GM10266 (cell line): ENCODE measurements around the gene SP100.
"Not testable (repeated sequence)": the region's sequence is repeated elsewhere in the genome, so short reads cannot be mapped to it uniquely, and the experiment has no call there.

Experiments used
- DNase-seq: peaks from one replicate; pipeline ENCODE4 v3.0.0; 2012; ENCODE audit errors: extremely low spot score
- TF ChIP-seq, protein P1 (sequence below): IDR thresholded peaks from 2 replicates; pipeline ENCODE4 v1.5.1; 2012; ENCODE audit warnings: mild to moderate bottlenecking, low read depth; ENCODE audit not compliant: control insufficient read depth, insufficient read depth; ENCODE audit errors: missing control alignments

Gene SP100

GRCh38 chr2:230435431-230435830 lies 19.4 kb downstream of the SP100 start:
- TF ChIP-seq, protein P1, sequence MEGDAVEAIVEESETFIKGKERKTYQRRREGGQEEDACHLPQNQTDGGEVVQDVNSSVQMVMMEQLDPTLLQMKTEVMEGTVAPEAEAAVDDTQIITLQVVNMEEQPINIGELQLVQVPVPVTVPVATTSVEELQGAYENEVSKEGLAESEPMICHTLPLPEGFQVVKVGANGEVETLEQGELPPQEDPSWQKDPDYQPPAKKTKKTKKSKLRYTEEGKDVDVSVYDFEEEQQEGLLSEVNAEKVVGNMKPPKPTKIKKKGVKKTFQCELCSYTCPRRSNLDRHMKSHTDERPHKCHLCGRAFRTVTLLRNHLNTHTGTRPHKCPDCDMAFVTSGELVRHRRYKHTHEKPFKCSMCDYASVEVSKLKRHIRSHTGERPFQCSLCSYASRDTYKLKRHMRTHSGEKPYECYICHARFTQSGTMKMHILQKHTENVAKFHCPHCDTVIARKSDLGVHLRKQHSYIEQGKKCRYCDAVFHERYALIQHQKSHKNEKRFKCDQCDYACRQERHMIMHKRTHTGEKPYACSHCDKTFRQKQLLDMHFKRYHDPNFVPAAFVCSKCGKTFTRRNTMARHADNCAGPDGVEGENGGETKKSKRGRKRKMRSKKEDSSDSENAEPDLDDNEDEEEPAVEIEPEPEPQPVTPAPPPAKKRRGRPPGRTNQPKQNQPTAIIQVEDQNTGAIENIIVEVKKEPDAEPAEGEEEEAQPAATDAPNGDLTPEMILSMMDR = no peak
- no peak for DNase-seq

- not testable (repeated sequence) for DNase-seq
Observed at GRCh38 chr2:230439121-230439520, 23.1 kb downstream of the SP100 start.

DNA sequence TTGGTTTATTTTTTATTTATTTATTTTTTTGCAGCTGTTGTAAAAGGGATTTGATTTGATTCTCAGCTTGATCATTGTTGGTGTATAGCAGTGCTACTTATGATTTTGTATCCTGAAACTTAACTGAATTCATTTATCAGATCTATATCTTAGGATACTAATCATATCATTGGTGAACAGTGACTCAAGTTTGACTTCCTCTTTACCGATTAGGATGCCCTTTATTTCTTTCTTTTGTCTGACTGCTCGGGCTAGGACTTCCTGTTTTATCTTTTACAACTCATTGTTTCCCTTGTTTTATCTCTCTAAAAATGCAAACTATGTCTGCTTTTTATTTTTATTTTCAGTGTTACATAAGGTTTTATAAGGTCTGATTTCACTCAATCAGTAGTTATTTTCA lies 23.6 kb downstream of the SP100 start:
- DNase-seq = no peak
- TF ChIP-seq, protein P1 = no peak

GRCh38 chr2:230441227-230441897 lies 25.4 kb downstream of the SP100 start:
- TF ChIP-seq, protein P1 = no peak
- no peak for DNase-seq

DNA sequence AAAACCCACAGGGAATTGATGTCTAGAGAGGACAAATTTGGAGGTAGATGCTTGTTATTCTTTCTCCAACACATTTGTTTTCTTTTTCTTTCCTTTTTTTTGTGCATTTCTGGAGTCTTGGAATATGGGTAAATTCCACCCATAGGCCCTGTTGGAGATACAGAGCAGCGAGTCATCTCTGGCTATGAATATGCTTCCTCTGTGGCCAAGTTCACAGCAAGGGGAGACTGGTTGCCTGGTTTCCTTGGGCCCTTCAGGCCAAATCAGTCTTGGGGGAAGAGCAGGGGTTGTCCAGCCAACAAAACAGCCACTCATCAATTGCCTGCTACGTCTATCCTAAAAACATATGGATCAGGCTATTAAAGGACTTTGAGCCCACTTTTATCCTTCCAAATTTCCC lies 27.5 kb downstream of the SP100 start:
- TF ChIP-seq, protein P1 = no peak
- DNase-seq = no peak

- DNase-seq = no peak
- TF ChIP-seq, protein P1 = no peak
Observed at GRCh38 chr2:230444832-230445231, 28.8 kb downstream of the SP100 start.

- TF ChIP-seq, protein P1 = no peak
- no peak for DNase-seq
Observed at GRCh38 chr2:230447036-230447435, 31.0 kb downstream of the SP100 start.
